ENCODE results near the gene TGFBR1. TPM values are rescaled to one million over a fixed set of nuclear protein-coding genes. Genes with fewer than 3 reads are reported as not detected.

Gene TGFBR1
- polyA plus RNA-seq, 1 of the 3 experiments (the other 2 are of a cell fraction): 15.3 TPM

DNA sequence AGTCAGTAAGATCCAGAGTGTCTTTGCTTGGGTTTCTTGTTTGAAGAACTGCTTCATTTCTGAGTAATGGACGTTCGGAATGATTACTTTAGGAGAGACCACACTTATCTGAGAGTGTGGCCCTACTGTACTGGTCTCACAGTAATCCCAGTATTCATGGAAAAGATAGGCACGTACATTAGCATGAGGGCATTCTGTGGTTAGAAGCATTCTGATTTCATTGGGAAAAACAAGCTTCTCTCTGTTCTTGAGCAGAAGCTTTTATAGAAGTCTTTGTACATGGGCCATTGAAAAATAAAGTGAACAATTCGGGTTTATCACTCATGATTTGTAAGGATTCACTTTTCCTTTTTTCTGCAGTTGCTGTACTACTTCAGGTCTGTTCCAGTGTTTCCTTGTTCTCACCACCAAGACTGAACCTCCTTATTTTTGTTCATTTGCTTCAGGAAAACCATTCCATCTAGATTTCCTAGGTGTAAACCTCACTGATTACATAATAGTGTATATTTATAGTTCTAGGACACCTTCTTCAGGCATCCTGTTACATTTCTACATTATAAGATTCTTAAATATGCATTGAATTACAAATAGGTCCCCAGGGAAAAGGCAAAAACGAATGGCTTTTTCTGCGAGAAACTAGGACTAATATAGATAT is 10.1 kb downstream of the TGFBR1 start:
- H2AFZ ChIP-seq (ENCODE audit: low read depth): no peak overlapping the region
- WGBS (ENCODE audit: low lambda C conversion rate): 91% methylated on average over 6 of the region's 6 CpGs
- ChIA-PET POLR2A (no interaction called here), CTCF (interaction anchor here (1.0 to 1.4 kb wide), 3 partner anchors 26 to 117 kb away, joined by 3 to 4 read pairs (median 4); no protein-coding TSS in a partner anchor)
- H3K9me3 ChIP-seq: no peaks in the 10 kb centered on the region
- no peaks in the 10 kb centered on the region for H3K27me3 ChIP-seq (ENCODE audit: insufficient read depth)
- TF ChIP-seq, protein P1, sequence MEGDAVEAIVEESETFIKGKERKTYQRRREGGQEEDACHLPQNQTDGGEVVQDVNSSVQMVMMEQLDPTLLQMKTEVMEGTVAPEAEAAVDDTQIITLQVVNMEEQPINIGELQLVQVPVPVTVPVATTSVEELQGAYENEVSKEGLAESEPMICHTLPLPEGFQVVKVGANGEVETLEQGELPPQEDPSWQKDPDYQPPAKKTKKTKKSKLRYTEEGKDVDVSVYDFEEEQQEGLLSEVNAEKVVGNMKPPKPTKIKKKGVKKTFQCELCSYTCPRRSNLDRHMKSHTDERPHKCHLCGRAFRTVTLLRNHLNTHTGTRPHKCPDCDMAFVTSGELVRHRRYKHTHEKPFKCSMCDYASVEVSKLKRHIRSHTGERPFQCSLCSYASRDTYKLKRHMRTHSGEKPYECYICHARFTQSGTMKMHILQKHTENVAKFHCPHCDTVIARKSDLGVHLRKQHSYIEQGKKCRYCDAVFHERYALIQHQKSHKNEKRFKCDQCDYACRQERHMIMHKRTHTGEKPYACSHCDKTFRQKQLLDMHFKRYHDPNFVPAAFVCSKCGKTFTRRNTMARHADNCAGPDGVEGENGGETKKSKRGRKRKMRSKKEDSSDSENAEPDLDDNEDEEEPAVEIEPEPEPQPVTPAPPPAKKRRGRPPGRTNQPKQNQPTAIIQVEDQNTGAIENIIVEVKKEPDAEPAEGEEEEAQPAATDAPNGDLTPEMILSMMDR (IDR thresholded peaks at IDR 0.05): no peak
- TF ChIP-seq JUND (IDR thresholded peaks at IDR 0.05) (no peak), TCF12 (IDR thresholded peaks at IDR 0.05) (no peak), TAF1 (IDR thresholded peaks at IDR 0.05; ENCODE audit: borderline replicate concordance, low read depth, low read length) (no peak), FOXJ3 (CRISPR knock-in tag; IDR thresholded peaks at IDR 0.05) (no peak), EP300 (IDR thresholded peaks at IDR 0.05; ENCODE audit: borderline replicate concordance in 1 of 2, low read depth in 1 of 2, low read length in 1 of 2) (no peak)
- peaks cover 0 to 2% of the 10 kb centered on the region in 2 experiments; a peak in 2 of 4 replicates for H3K4me1 ChIP-seq (ENCODE audit: control insufficient read depth in 1 of 2, insufficient read depth in 2 of 2, low read depth in 1 of 2, low read length in 1 of 2)
- H3K9ac ChIP-seq: no peak overlapping the region
- H3K36me3 ChIP-seq (replicated peaks in 1 of 2; ENCODE audit: control insufficient read depth in 1 of 2, insufficient read depth in 2 of 2, low read length in 1 of 2): no peaks in the 10 kb centered on the region
- no peak overlapping the region for H3K4me3 ChIP-seq (ENCODE audit: low read depth in 2 of 2, low read length in 1 of 2)
- H3K4me2 ChIP-seq: no peak overlapping the region
- H3K79me2 ChIP-seq (ENCODE audit: insufficient read depth): peaks cover 97% of the 10 kb centered on the region
- peaks cover 74% of the 10 kb centered on the region for H4K20me1 ChIP-seq (ENCODE audit: insufficient read depth)
- DNase-seq: no peak
- no peaks in the 10 kb centered on the region for H3K9me2 ChIP-seq
- peaks cover 10% of the 10 kb centered on the region for H3F3A ChIP-seq (replicated peaks; ENCODE audit: insufficient read depth)
- no peak overlapping the region for H3K27ac ChIP-seq (ENCODE audit: low read depth in 2 of 2, low read length in 1 of 2)

DNA sequence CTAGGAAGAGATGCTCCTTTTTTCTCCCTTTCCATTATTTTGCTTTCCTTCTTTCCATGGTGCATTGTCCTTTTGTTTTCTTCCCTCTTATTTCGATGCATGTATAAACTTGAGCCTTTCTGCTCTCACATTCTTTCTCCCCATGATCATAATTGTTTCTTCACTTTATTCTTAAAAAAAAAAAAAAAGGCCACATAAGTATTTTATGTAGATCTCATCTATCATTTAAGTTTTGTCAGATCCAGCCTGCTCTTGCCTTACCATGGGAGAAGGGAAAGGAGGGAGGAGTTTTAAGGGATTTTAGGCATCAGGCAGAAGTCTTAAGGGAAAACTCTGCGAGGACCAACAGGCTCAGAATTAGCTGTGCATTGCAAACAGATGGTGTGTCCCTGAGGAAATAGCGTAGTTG is 11.1 kb downstream of the TGFBR1 start:
- H3K9me2 ChIP-seq: no peaks in the 10 kb centered on the region
- no peak overlapping the region for H3K9ac ChIP-seq
- CTCF ChIA-PET: interaction anchor here (0.8 to 1.9 kb wide), 2 partner anchors 23 to 25 kb away, joined by 3 to 6 read pairs; no protein-coding TSS in a partner anchor
- 70% methylated on average over 3 of the region's 3 CpGs for WGBS (ENCODE audit: low lambda C conversion rate)
- no peaks in the 10 kb centered on the region for H3K27me3 ChIP-seq (ENCODE audit: insufficient read depth)
- TF ChIP-seq FOXM1 (IDR thresholded peaks at IDR 0.05; ENCODE audit: low read depth) (no peak), SMC3 (IDR thresholded peaks at IDR 0.05; ENCODE audit: low read depth, low read length) (no peak), TAF1 (IDR thresholded peaks at IDR 0.05; ENCODE audit: borderline replicate concordance, low read depth, low read length) (no peak), RFX5 (IDR thresholded peaks at IDR 0.05; ENCODE audit: low read length) (no peak), GABPA (IDR thresholded peaks at IDR 0.05; ENCODE audit: low read depth) (no peak), FOXJ3 (CRISPR knock-in tag; IDR thresholded peaks at IDR 0.05) (no peak), TCF12 (IDR thresholded peaks at IDR 0.05) (no peak), ELF1 (IDR thresholded peaks at IDR 0.05) (no peak), JUND (IDR thresholded peaks at IDR 0.05) (no peak), SIN3A (IDR thresholded peaks at IDR 0.05; ENCODE audit: borderline replicate concordance, low read depth, low read length) (no peak), YY1 (IDR thresholded peaks at IDR 0.05; ENCODE audit: low read depth) (no peak)
- TF ChIP-seq, protein P2, sequence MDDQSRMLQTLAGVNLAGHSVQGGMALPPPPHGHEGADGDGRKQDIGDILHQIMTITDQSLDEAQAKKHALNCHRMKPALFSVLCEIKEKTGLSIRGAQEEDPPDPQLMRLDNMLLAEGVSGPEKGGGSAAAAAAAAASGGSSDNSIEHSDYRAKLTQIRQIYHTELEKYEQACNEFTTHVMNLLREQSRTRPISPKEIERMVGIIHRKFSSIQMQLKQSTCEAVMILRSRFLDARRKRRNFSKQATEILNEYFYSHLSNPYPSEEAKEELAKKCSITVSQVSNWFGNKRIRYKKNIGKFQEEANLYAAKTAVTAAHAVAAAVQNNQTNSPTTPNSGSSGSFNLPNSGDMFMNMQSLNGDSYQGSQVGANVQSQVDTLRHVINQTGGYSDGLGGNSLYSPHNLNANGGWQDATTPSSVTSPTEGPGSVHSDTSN (IDR thresholded peaks at IDR 0.05): no peak
- TF ChIP-seq, protein P3, sequence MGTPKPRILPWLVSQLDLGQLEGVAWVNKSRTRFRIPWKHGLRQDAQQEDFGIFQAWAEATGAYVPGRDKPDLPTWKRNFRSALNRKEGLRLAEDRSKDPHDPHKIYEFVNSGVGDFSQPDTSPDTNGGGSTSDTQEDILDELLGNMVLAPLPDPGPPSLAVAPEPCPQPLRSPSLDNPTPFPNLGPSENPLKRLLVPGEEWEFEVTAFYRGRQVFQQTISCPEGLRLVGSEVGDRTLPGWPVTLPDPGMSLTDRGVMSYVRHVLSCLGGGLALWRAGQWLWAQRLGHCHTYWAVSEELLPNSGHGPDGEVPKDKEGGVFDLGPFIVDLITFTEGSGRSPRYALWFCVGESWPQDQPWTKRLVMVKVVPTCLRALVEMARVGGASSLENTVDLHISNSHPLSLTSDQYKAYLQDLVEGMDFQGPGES (IDR thresholded peaks at IDR 0.05; ENCODE audit: low read depth, low read length): no peak
- TF ChIP-seq, protein P4, sequence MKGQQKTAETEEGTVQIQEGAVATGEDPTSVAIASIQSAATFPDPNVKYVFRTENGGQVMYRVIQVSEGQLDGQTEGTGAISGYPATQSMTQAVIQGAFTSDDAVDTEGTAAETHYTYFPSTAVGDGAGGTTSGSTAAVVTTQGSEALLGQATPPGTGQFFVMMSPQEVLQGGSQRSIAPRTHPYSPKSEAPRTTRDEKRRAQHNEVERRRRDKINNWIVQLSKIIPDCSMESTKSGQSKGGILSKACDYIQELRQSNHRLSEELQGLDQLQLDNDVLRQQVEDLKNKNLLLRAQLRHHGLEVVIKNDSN (IDR thresholded peaks at IDR 0.05; ENCODE audit: borderline replicate concordance, low read depth): no peak
- TF ChIP-seq, protein P5, sequence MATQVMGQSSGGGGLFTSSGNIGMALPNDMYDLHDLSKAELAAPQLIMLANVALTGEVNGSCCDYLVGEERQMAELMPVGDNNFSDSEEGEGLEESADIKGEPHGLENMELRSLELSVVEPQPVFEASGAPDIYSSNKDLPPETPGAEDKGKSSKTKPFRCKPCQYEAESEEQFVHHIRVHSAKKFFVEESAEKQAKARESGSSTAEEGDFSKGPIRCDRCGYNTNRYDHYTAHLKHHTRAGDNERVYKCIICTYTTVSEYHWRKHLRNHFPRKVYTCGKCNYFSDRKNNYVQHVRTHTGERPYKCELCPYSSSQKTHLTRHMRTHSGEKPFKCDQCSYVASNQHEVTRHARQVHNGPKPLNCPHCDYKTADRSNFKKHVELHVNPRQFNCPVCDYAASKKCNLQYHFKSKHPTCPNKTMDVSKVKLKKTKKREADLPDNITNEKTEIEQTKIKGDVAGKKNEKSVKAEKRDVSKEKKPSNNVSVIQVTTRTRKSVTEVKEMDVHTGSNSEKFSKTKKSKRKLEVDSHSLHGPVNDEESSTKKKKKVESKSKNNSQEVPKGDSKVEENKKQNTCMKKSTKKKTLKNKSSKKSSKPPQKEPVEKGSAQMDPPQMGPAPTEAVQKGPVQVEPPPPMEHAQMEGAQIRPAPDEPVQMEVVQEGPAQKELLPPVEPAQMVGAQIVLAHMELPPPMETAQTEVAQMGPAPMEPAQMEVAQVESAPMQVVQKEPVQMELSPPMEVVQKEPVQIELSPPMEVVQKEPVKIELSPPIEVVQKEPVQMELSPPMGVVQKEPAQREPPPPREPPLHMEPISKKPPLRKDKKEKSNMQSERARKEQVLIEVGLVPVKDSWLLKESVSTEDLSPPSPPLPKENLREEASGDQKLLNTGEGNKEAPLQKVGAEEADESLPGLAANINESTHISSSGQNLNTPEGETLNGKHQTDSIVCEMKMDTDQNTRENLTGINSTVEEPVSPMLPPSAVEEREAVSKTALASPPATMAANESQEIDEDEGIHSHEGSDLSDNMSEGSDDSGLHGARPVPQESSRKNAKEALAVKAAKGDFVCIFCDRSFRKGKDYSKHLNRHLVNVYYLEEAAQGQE (IDR thresholded peaks at IDR 0.05; ENCODE audit: low read depth, low read length): no peak
- POLR2A ChIA-PET: no interaction called here
- no peaks in the 10 kb centered on the region for H3K36me3 ChIP-seq (replicated peaks in 1 of 2; ENCODE audit: control insufficient read depth in 1 of 2, insufficient read depth in 2 of 2, low read length in 1 of 2)
- H3K4me2 ChIP-seq: no peak overlapping the region
- DNase-seq: no peak
- H3K4me1 ChIP-seq (ENCODE audit: control insufficient read depth in 1 of 2, insufficient read depth in 2 of 2, low read depth in 1 of 2, low read length in 1 of 2): peaks cover 0 to 2% of the 10 kb centered on the region in 2 experiments; a peak in 2 of 4 replicates
- peaks cover 10% of the 10 kb centered on the region for H3F3A ChIP-seq (replicated peaks; ENCODE audit: insufficient read depth)
- H4K20me1 ChIP-seq (ENCODE audit: insufficient read depth): peaks cover 72% of the 10 kb centered on the region
- H3K27ac ChIP-seq (ENCODE audit: low read depth in 2 of 2, low read length in 1 of 2): no peak overlapping the region
- no peak overlapping the region for H3K4me3 ChIP-seq (ENCODE audit: low read depth in 2 of 2, low read length in 1 of 2)
- peaks cover 97% of the 10 kb centered on the region for H3K79me2 ChIP-seq (ENCODE audit: insufficient read depth)
- H3K9me3 ChIP-seq: no peaks in the 10 kb centered on the region
- no peak overlapping the region for H2AFZ ChIP-seq (ENCODE audit: low read depth)
